NK-92 treated with Interleukin-12 subunit alpha and Interleukin-12 subunit beta, amount 100 ng/mL, for 24 hours (cell line): Measurements from ENCODE around the gene SPTSSB.

Experiments
- DNase-seq: peaks from one replicate; lab custom pipeline; 2025; lab: John Stamatoyannopoulos, UW

The SPTSSB gene

DNA sequence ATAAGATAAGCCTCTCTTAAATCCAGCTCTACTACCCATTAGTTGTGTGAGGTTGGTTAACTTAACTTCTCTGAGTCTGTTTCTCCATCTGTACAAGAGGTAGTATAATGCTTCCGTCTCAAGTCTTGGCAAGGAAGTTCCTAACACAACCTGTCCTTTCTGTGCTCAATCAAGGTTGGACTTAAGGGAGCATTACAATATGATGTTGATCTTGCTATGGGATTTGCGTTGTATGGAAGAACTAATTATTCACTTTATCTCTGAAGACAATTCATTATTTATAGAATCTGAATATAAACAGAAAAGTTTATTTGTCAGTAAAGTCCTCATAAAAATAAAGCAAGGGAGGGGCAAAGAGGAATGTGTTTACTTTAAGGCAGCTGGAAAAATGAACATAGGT is 18.9 kb upstream of the SPTSSB start:
- DNase-seq = no peak

DNA sequence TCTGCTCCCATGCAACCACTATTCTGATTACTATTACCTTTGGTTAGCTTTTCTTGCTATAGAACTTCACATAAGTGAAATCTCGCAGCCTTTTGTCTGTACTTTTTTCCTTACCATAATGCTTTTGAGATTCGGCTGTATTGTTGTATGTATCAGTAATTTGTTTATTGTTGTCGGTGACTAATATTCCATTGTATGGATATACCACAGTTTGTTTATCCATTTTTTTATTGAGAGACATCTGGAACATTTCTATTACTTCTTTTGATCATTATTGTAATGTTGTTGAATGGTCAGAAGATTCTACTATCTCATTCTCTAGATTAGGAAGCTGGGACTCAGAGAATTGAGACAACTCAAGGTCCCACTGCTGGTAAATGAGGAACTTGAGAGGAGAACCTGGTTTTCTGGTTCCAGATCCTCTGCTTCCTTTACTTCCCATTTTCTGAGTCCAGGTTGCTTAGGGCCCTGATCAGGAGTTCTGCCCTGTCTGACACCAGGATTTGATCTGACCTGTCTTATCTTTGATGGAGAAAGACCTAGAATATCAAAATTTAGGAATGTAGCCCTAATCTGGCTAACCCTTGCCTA is 18.2 kb upstream of the SPTSSB start:
- no peak for DNase-seq

DNA sequence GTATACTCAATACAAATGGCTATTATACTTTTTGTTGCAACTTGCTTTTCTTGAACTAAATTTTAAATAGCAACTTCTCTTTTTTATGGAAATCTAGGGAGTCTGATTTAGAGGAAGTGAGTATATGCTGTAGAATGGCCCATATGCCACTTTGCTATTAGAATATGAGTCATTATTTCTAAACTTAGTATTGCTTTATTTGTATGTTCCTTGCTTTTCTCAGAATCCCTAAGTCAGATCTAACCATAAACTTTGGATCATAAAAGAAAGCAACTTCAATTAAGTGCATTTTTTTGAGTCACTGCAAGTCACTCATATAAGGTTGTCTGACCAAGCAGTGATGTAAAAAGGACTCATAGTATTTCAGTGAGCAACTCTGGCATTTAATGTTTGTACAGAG is 17.5 kb upstream of the SPTSSB start:
- DNase-seq = no peak

DNA sequence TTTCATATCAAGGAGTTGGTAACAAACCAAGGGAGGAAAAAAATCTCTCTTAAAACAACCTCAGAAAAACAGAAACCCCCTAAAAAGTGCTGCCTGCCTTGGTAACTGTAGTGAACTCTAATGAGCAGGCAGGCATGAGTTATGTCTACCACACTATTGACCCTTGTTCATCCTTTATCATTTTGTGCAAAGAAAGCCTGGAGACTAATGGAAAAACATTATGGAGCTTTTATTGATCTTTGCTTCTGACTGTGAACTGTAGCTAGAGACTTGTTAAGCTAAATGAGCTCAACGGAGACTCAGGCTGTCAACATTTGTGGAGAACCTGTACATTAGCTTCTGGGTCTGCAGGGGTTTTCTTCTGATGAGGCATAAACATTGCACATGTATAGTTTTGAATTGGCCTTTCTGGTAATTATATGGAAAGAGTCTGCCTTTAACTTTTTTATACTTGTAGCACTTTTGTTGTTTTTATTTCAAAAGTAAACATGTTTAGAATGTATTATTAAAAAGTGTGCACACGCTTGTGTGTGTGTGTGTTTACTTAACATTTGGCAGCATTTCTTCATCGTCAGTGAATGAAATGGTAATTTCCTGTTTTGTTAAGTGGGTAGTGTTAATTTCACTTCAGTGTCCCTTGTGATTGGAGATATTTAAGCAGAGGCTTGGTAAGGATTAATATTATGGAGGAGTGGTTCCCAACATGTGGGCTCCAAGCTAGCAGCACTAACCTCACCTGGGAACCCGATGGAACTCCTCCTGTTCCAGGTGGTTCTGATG is 15.9 kb upstream of the SPTSSB start:
- DNase-seq = no peak

DNA sequence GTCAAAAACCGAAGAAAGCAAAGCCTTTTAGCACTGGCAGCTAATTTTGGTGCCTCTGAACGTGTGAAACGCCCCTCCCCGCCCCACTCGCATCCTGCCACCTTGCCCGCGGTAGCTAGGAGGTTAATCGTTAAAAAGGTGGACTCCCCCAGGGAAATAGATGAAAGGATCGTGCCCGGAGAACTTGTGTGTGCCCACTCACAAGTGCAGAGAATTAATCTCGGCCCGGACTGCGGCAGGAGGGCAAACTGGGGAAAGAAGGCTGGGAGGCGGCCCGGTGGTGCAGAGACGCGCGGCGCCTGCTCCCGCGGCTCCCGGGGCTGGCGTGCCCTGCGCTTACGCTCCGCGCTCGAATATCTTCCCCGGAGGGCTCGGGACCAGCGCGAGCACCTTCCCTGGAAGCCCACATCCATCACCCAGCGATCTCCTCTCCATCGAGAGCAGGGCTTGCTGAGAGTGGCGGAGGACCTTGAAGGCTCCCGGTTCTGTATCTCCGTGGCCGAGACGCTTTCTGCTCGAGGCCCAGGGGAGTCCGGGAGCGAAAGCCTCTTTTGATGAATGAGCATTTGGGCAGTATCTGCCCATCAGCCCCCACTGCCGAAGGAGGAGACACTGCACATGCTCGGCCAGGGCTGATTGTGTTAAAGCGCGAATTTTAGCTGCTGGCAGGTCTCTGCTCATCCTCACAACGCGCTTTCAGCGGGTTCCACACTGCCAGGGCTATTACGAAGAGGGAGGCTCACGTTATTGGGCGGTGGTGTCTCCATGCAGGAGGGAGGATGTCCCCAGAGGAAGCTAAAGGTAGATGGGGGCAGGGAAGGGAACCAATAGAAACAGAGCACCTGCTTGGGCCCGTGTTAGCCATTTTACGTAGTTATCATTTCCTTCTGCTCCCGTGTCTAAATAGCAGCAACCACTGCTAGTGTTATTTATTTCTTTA is 1.3 kb upstream of the SPTSSB start:
- DNase-seq = no peak

DNA sequence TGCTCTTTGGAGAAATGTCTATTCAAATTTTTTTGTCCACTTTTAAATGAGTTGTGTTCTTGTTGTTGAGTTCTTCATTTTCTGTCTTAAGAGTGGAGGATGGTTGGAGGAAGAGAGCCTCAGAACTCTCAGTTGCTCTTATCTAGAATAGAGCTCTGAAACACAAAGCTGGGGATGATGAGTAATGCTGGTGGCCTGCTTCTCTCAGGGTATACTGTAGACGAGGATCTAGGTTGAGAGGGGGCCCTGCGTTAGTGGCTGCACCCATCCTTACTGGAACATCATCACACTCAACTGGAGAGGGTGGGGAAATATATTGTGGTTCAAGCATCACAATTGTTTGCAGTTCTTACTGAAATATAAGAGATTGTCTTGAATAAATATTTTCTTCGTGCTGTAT is 1.8 kb downstream of the SPTSSB start:
- DNase-seq = no peak

DNA sequence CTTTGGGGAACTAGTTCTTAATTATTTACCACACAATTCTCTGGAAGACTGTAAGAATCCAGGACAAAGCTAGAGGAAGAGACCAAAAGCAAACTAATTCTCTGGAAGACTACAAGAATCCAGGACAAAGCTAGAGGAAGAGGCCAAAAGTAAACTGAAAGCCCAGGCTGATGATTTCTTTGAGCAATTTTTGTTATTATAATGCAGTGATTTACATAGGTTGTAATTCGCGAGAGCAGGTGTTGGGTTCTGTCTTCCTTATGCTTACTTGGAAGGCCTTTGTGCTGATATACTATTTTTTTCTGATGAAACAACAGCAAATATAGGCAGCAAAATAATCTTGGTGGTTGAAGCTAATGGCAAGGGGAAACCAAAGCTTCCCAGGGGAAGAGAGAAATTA is 5.2 kb downstream of the SPTSSB start:
- no peak for DNase-seq

DNA sequence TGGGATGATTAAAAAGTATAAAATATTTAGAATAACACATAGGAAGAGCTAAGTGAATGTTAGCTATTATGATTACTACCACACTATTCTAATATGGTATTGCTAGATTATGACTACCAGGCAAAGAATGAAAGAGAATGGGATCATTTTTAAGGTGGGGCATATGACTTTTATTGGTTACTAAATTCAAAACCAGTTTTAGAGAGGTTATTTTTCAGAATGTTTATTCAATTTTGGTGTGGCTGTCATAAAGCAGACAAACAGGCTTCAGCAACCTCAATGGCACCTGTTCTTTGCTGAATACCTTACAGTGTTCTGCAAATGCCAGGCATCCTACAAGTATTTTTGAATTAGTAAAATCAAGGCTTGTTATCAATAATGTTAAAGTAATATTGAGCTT is 12.8 kb downstream of the SPTSSB start:
- DNase-seq = no peak

DNA sequence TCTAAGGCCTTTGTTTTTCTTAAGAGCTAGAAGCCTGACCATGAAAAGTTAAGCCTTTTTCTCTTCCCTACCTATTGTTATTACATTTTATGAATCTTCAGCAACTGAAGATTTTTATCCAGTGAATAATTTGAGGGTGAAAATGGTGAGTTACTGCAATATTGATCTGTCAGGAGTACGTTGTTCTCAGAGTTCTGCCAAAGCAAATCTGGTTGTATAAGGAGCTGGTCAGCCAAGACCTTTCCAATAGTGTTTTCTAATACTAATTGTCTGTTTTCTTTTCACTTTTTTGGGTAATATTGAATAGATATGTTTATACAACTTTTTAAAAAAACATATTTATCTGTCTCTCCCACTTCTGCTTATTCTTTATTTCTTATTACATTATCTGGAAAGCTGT is 15.0 kb downstream of the SPTSSB start:
- no peak for DNase-seq

DNA sequence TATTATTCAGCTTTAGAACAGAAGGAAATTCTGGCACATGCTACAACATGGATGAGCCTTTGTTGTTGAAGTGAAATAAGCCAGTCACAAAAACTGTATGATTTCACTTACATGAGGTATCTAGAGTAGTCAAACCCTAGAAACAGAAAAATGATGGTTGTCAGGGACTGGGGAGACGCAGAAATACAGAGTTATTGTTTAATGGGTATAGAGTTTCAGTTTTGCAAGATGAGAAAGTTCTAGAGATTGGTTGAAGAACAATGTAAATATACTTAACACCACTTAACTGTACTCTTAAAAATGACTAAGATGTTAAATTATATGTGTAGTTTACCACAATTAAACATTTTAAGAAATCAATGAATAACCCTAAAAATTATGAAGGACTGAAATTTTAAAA is 15.8 kb downstream of the SPTSSB start:
- DNase-seq = no peak

DNA sequence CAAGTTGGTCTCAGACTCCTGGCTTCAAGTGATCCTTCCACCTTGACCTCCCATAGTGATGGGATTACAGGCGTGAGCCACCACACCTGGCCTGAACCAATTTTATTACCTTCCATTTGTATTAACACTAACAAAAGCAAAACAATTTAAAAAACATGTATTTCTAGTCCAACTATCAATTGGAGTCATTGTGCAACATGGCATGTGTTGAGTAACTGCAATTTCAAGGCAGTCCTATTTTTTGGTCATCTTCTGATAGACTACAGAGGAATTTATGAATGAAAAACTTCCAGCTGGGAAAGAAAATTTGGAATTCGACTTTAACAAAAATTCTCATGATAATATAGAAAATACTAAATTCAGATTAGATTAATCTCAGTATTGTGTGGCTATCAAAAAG is 16.8 kb downstream of the SPTSSB start:
- no peak for DNase-seq

DNA sequence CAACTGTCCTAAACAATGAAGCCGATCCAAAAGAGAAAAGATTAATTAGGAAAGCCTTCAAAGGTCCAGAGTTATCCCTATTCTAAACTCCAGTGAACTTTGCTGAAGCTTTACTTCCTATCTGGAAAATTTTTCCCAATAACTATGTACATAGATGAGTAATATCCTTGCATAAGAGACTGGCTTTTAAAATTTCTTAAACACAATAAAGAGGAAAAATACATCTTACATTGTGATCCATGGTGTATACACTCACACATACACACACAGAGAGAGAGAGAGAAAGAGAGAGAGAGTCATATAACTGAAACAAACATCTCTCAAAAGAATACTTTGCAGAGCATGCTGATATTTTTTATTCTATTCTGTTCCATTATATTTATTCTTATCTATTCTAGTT is 20.0 kb downstream of the SPTSSB start:
- no peak for DNase-seq

DNA sequence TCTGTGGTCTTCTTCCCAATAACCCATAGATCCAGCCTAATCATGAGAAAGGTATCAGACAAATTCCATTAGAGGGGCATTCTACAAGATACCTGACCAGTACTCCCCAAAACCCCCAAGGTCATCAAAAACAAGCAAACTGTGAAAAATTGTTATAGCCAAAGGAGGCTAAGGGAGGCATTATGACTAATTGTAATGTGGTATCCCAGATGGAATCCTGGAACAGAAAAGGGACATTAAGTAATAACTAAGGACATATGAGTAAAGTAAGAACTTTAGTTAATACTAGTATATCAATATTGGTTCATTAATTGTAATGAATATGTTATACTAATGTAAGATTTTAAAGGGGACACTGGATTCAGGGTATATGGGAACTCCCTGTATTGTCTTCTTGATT is 20.4 kb downstream of the SPTSSB start:
- no peak for DNase-seq

DNA sequence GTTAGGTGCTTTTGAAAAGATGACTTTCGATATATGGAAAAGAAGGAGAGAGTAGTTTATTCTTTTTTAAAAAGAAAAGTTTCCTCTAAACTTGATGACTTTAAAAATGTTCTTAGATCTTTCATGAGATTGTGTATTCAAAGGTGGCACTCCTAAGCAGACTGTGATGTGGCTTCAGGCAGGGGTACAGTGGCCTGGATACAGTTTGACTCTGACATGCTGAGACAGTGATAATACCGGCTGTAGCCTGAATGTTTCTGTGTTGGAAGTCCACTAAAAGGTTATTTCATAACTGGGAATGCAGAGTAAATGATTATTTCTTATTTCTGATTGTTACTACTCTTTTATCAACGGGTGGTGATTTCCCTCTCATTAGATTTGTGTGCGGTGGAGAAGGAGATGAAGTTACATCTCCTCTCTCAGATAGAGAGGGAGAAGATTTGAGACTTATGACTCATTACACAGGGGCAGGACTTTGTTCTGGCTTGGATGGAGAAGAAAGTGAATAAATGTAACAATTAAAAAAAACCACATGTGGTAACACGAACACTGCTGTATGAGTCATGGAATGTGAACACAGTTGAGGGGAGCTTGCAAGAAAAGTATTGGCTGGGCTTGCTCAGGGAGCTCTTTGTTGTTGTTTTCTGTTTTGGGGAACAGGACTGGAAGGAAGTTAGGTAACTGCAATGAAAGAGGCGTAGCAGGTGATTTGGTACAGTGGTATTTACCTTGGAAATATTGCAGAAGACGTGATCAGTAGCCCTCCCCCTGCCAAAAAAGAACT is 21.6 kb downstream of the SPTSSB start:
- DNase-seq = peak; percentile 39

DNA sequence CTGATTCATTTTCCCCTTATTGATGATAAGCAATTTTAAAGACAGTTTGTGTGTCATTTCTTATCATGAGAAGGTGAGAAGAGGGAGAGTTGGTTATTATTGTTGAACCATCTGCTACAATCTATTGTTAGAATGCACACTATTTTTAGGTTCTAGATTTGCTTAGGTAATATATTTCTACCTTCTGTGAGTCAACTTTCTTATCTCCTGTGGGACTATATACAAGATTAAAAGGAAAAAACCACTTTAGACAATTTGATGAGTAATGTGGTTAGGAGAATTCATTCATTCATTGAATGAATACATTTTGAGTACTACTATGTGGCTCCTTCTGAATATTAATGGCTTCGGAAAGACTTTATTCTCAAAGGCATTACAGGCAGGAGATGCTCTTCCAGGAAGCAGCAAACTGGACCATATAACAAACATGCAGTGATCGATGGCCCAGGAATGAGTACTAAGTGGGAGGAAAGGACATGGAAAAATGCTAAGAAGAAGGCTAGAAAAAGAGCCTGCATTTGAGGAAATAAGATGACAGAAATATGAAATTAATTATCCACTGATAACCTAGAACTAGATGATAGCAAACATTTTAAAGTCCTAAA is 22.4 kb downstream of the SPTSSB start:
- DNase-seq = no peak

DNA sequence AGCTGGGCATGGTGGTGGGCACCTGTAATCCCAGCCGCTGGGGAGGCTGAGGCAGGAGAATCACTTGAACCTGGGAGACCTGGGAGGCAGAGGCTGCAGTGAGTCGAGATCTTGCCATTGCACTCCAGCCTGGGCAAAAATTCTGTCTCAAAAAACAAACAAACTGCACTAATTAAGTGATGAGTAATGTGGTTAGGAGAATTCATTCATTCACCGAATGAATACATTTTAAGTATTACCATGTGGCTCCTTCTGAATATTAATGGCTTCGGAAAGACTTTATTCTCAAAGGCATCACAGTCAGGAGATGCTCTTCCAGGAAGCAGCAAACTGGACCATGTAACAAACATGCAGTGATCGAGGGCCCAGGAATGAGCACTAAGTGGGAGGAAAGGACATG is 23.6 kb downstream of the SPTSSB start:
- DNase-seq = no peak

DNA sequence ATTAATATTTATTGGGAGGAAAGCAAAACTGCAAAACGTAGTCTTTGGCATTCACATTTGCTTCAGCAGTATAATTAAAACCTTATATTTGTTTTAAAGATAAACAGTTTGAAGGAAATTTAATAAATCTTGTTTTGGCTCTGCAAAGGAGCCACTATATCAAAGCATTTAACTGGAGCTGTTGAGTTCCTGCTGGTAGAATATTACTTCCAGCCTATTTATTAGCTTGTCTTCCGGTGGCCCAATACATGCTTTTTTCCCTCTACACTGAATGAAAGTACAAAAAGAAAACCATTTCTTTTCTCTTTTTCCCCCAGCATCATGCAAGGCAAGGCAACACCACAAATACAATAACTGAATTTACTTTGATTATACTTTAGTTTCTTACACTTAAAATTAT is 26.3 kb downstream of the SPTSSB start:
- DNase-seq = no peak

DNA sequence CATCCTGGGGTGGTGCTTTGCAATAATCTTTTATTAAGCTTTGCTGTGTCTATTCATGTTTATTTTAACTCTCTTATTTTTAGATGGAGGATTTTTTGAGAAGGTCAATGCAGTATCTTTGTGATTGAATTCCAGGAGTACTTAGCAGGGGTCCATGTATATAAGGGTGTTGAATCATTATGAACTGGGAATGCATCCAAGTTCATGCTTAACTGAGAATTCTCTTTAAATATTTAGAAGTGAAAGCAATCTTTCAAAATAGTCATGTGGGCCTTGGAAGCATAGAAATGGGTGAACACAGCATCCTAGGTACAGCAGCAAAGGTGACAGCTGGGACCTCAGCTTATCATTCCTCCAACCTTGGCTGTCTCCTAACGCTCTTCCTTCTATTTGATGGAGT is 27.3 kb downstream of the SPTSSB start:
- DNase-seq = no peak

DNA sequence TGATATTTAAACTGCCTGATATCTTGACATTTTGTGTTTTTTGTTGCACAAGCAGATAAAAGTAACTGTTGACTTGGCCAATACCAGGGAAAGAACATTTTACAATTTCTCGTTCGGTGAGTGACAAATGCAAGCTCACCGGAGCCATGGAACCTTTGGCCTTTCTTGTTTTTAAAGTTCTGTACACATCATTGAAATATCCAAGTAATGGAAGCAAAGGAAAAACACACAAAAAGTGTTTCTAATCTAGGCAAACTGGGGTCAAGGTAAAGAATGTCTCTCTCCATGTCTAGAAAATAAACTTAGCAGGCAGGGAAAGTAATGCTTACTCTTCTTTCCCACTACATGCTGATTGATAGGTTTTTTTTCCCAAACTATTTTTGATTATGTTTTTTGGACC is 27.8 kb downstream of the SPTSSB start:
- no peak for DNase-seq

DNA sequence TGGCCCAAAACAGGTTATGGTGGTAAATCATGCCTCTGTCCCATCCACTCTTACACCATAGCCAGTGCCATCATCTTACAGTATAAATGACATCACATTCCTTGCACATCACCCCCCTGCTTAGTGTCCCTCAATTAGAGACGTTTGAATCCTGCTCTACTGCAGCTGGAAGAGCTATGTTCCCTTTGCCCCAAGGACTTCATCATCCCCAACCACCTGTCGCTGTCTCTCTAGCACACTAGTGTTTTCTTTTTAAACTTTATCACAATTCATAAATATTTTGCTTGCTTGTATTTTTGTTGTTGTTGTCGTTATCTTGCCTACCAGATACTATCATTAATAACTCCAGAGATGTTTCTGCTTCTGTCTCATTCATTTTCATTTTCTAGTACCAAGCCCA is 28.7 kb downstream of the SPTSSB start:
- DNase-seq = no peak
